ENCODE results near the gene MGMT. TPM values are rescaled to one million over a fixed set of nuclear protein-coding genes. Genes with fewer than 3 reads are reported as not detected.

MGMT gene
- total and polyA plus RNA-seq, 2 donors (not counting 3 experiments of a cell fraction or from before 2014, with no cell fraction given) = 15.0 to 15.2 TPM

DNA sequence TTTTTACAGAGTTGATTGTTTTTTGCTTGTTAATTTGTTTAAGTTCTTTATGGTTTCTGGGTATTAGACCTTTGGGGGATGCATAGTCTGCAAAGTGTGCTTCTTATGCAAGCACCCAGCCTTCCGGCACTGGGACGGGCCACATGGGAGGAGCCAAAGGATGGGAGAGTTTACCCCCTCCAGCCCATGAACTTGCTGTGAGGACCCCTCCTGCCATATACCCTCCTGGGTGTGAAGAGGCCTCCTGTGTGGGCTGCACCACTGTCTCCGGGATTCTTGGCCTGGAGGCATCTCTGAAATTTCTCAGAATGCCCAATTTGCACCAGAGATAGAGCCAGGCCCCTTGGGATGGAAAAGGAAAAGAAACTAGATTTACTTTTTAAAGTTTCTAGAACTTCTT is 150.7 kb downstream of the MGMT start:
- ChIA-PET POLR2A (no interaction called here), CTCF (no interaction called here)
- Histone ChIP-seq H3K9ac (replicated peaks; ENCODE audit: extremely low read depth, insufficient read depth, low read length) (no peak overlapping the region), H4K20me1 (replicated peaks; ENCODE audit: control insufficient read depth, extremely low read depth, insufficient read depth, low read length) (no peaks in the 10 kb centered on the region), H3K9me1 (replicated peaks; ENCODE audit: control insufficient read depth, extremely low read depth, insufficient read depth, low read length) (no peaks in the 10 kb centered on the region), H3K4me3 (replicated peaks in 1 of 3; ENCODE audit: insufficient read depth in 1 of 3, low read depth in 1 of 3, low read length in 3 of 3) (no peak overlapping the region), H3K27me3 (ENCODE audit: control insufficient read depth in 2 of 2, insufficient read depth in 2 of 2, low read length in 2 of 2) (no peaks in the 10 kb centered on the region), H3K4me2 (ENCODE audit: insufficient read depth, low read length) (no peak overlapping the region), H3K36me3 (ENCODE audit: control insufficient read depth in 2 of 2, extremely low read depth in 1 of 2, insufficient read depth in 2 of 2, low read length in 2 of 2) (no peaks in the 10 kb centered on the region), H3K79me2 (ENCODE audit: control insufficient read depth, insufficient read depth, low read length) (no peaks in the 10 kb centered on the region), H3K9me3 (replicated peaks; ENCODE audit: control insufficient read depth, insufficient read depth, low read length) (no peaks in the 10 kb centered on the region), H2AFZ (ENCODE audit: low read depth, low read length) (no peak overlapping the region), H3K4me1 (ENCODE audit: control insufficient read depth, extremely low read depth, insufficient read depth, low read length) (no peaks in the 10 kb centered on the region), H3K27ac (ENCODE audit: insufficient read depth, low read depth, low read length) (no peak overlapping the region)
- TF ChIP-seq, protein P1, sequence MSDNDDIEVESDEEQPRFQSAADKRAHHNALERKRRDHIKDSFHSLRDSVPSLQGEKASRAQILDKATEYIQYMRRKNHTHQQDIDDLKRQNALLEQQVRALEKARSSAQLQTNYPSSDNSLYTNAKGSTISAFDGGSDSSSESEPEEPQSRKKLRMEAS (IDR thresholded peaks at IDR 0.05; ENCODE audit: insufficient read depth, insufficient read length) = no peak
- intact Hi-C loops (cut with micrococcal nuclease) = no loop called here
- no TSS peak for BruUV-seq (replicated peaks)
- dilution Hi-C loops (cut with MboI; ENCODE audit: extremely low pct_ligation_motif_present, low sequenced_read_pairs) = no loop called here
- DNase-seq (ENCODE audit: low read depth, low spot score) (no peak), FAIRE-seq (no peak)

DNA sequence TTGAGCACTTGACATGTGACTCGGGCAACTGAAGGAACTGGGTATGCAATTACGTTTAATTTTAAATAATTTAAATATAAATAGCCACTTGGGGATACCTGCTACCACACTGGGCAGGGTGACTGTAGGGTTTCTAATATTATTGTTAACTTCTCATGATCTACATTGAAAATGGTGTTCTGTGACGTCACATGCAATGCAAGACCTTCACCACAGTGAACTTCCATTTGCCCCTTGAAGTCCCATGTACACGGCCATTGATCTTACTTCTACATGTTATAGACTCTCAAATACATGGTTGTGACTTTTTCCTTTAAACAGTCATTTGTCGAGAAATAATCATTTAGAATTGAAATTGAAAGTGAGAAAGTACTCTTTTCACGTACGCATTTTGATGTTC is 154.0 kb downstream of the MGMT start:
- intact Hi-C loops (cut with micrococcal nuclease) = no loop called here
- H3K27ac ChIP-seq (ENCODE audit: insufficient read depth, low read depth, low read length) = no peak overlapping the region
- no peaks in the 10 kb centered on the region for H3K36me3 ChIP-seq (ENCODE audit: control insufficient read depth in 2 of 2, extremely low read depth in 1 of 2, insufficient read depth in 2 of 2, low read length in 2 of 2)
- H3K9me1 ChIP-seq (replicated peaks; ENCODE audit: control insufficient read depth, extremely low read depth, insufficient read depth, low read length) = no peaks in the 10 kb centered on the region
- FAIRE-seq = no peak
- H3K4me1 ChIP-seq (ENCODE audit: control insufficient read depth, extremely low read depth, insufficient read depth, low read length) = no peaks in the 10 kb centered on the region
- DNase-seq (ENCODE audit: low read depth, low spot score) = no peak
- dilution Hi-C loops (cut with MboI; ENCODE audit: extremely low pct_ligation_motif_present, low sequenced_read_pairs) = no loop called here
- no peaks in the 10 kb centered on the region for H3K79me2 ChIP-seq (ENCODE audit: control insufficient read depth, insufficient read depth, low read length)
- no peaks in the 10 kb centered on the region for H3K27me3 ChIP-seq (ENCODE audit: control insufficient read depth in 2 of 2, insufficient read depth in 2 of 2, low read length in 2 of 2)
- H2AFZ ChIP-seq (ENCODE audit: low read depth, low read length) = no peak overlapping the region
- no peaks in the 10 kb centered on the region for H3K9me3 ChIP-seq (replicated peaks; ENCODE audit: control insufficient read depth, insufficient read depth, low read length)
- ChIA-PET POLR2A (no interaction called here), CTCF (no interaction called here)
- no TSS peak for BruUV-seq (replicated peaks)
- TF ChIP-seq POLR2A (IDR thresholded peaks at IDR 0.05; ENCODE audit: low read depth, low read length) = no peak
- TF ChIP-seq, protein P1 (IDR thresholded peaks at IDR 0.05; ENCODE audit: insufficient read depth, insufficient read length) = no peak
- TF ChIP-seq MYC (IDR thresholded peaks at IDR 0.05; ENCODE audit: low read depth, low read length) = no peak
- TF ChIP-seq FOS (IDR thresholded peaks at IDR 0.05; ENCODE audit: borderline replicate concordance, insufficient read depth, low read length) = no peak
- TF ChIP-seq, protein P2, sequence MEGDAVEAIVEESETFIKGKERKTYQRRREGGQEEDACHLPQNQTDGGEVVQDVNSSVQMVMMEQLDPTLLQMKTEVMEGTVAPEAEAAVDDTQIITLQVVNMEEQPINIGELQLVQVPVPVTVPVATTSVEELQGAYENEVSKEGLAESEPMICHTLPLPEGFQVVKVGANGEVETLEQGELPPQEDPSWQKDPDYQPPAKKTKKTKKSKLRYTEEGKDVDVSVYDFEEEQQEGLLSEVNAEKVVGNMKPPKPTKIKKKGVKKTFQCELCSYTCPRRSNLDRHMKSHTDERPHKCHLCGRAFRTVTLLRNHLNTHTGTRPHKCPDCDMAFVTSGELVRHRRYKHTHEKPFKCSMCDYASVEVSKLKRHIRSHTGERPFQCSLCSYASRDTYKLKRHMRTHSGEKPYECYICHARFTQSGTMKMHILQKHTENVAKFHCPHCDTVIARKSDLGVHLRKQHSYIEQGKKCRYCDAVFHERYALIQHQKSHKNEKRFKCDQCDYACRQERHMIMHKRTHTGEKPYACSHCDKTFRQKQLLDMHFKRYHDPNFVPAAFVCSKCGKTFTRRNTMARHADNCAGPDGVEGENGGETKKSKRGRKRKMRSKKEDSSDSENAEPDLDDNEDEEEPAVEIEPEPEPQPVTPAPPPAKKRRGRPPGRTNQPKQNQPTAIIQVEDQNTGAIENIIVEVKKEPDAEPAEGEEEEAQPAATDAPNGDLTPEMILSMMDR (IDR thresholded peaks at IDR 0.05; ENCODE audit: extremely low read depth in 1 of 2, insufficient read depth in 1 of 2, low read depth in 1 of 2, low read length in 2 of 2) = no peak
- H3K9ac ChIP-seq (replicated peaks; ENCODE audit: extremely low read depth, insufficient read depth, low read length) = no peak overlapping the region
- H4K20me1 ChIP-seq (replicated peaks; ENCODE audit: control insufficient read depth, extremely low read depth, insufficient read depth, low read length) = no peaks in the 10 kb centered on the region
- no peak overlapping the region for H3K4me3 ChIP-seq (replicated peaks in 1 of 3; ENCODE audit: insufficient read depth in 1 of 3, low read depth in 1 of 3, low read length in 3 of 3)
- H3K4me2 ChIP-seq (ENCODE audit: insufficient read depth, low read length) = no peak overlapping the region
